GM18519 (cell line): Measurements from ENCODE around the gene DYSF.
"Not testable (repeated sequence)": the region's sequence is repeated elsewhere in the genome, so short reads cannot be mapped to it uniquely, and the experiment has no call there.

Source experiments
- ATAC-seq: cut with Tn5 transposase; IDR thresholded peaks from one replicate; pipeline ENCODE4 v1.9.1; 2021; ENCODE audit warnings: mild to moderate bottlenecking, moderate library complexity; ENCODE audit not compliant: unreplicated experiment, low FRiP score

Gene DYSF

DNA sequence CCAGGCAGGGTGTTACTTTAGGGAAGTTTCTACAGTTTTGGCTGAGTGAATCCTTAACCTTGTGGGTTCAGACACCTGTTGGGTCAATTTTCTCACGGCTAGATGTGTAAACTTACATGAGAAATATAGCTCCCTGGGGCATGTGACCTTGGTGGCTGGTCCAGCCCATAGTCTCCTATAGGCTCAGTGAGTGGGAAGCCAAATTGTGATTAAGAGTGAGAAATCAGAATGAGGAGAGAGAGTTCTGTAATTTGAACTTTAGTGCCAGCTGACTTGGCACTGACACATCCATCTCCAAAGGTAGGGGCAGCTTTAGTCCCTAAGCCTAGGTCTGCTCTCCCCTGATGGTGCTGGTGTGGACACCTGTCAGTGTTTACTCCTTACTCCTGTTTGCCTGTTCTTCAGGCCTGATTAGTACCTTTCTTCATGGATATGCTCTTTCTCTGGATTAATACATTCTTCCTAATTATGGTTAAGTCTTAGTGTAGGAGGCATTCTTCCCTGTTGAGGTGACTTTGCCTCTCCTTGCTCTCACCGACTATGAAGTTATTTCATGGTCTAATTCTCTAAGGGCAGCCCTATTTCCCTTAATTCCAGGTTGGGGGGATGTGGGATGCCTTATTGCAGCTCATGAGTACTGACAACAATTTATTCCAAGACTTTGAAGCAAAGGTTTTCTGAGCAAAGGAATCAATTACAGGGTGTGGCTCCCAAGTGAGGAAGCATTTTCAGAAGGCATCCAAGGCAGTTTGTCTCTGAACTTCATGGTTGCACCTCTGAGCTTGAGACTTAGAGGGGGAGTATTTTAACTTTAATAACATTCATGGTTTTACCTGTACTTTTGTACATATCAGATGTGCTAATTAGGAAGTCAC is 177.3 kb downstream of the DYSF start:
- ATAC-seq: no peak

- no peak for ATAC-seq
These were observed 178.1 kb downstream of the DYSF start for GRCh38 chr2:71631411-71631931.

DNA sequence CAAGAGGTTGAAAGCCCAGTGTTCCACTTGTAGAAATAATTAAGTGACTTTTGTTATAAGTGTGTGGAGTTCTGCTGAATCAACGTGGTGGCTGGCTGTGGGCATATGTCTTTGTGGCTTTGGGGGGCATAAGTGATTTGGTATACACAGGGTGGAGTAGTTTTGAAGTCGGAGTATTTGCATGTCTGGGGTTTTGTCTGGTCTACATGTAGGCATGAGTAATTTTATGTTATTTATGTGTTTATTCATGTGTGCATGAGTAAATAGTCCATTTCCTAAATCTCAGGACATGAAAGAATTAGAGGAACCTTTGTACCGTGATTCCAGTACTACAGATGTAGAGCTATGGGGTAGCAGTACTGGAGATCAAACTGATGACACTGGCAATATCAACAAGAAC is 179.7 kb downstream of the DYSF start:
- no peak for ATAC-seq

DNA sequence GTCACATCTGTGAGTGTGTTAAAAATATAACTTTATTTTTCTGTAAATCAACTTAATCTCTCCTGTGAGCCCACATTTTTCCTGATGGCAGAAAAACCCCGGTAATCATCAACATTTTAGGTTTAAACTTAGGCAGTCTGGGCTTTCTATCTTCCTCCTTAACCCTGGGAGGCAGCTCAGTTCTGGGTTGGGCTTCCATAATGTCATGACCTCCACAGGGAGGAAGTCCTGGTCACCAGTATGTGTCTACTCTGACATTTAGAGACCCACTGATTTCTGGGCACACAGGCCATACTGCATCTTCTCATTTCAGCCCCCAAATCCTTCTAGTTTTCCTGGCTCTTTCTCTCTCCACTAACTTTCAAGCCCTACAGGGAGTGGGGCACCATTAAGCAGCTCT is 181.2 kb downstream of the DYSF start:
- ATAC-seq: no peak

DNA sequence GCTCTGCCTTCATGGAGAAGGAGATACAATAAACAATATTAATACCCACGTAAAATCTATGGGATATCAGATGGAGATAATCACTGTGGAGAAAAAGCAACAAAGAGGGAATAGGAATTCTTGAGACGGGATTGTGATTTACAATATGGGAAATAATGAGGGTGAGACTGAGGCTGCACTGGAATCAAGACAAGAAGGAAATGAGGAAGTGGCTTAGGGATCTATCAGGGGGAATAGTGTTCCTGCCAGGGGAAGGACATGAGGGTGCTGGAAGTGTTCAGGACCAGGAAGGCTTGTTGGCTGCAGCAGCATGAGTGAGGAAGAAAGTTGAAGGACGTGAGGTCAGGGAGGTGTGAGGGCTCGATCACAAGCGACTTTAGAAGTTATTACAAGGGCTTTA is 182.4 kb downstream of the DYSF start:
- ATAC-seq: no peak

- no peak for ATAC-seq
These were observed 183.8 kb downstream of the DYSF start for GRCh38 chr2:71637168-71637567.

- ATAC-seq: no peak
These were observed 184.4 kb downstream of the DYSF start for GRCh38 chr2:71637736-71638135.

DNA sequence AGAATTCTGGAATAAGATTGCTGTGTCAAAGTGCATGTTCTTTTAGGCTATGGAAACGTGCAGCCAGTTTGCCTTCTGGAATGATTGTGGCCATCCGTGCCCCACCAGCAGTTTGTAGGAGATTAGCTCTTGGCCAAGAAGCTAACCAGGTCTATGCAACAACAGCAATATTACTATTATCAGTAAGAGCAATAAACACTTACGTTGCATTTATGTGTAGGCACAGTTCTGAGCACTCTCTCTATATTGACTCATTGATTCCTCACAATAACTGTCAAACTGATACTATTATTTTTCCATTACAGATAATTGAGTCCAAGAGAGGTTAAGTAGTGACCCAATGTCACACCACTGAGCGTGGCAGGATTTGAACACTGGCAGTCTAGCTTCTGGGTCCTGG is 186.4 kb downstream of the DYSF start:
- no peak for ATAC-seq

GRCh38 chr2:71640489-71640888 is 187.1 kb downstream of the DYSF start:
- no peak for ATAC-seq

DNA sequence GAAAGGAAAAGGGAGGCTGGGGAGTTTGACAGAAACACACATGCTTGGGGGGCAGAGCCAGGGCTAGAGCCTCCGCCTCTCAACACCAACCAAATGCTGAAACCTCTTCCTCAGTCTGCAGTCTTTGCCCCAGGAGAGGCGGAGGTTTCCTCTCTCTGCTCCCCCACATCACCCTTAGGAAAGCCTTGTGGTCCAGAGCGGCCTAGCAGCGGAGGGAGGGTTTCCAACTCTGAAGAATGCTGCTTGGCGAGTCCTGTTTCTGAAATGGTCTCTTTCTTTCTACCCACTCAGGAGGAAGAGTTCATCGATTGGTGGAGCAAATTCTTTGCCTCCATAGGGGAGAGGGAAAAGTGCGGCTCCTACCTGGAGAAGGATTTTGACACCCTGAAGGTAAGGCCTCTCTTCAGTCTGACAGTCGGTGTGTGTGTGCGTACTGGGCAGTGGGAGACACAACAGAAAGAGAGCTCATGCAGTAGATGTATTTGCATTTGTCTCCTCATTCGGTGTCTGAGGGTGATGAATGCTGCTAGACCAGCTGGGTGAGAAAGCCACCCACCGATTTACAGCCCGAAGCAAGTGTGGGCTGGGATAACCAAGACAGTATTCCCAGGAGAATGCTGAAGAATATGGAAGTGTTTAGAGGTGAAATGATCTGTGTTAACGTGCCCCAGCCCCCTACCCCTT is 190.5 kb downstream of the DYSF start:
- ATAC-seq: no peak

GRCh38 chr2:71646028-71646427 is 192.7 kb downstream of the DYSF start:
- ATAC-seq: no peak

DNA sequence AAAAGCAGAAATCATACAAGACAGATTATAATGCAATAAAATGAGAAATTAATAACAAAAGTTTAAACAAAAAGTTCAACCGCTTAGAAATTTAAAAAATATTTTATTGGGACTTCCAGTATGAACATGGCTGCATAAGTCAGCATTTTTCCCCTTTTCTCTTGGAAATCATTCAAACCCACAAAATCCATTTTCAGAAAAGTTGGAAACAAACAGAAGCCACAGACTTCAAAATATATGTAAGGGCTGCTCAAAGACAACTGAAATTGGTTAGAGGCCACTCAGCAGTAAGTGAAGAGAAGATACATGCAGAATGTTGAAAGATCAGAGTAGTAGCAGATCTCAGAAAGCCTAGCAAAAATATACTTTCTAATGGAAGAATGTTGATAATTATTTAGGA is 194.0 kb downstream of the DYSF start:
- no peak for ATAC-seq

GRCh38 chr2:71655498-71655897 is 202.1 kb downstream of the DYSF start:
- no peak for ATAC-seq

DNA sequence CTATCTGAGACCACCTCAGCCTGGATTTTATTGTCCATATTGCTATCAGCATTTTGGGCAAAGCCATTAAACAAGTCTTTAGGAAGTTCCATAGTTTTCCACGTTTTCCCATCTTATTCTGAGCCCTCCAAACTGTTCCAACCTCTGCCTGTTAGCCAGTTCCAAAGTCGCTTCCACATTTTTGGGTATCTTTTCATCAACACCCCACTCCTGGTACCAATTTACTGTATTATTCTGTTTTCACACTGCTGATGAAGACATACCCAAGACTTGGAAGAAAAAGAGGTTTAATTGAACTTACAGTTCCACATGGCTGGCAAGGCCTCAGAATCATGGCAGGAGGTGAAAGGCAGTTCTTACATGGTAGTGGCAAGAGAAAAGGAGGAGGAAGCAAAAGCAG is 204.9 kb downstream of the DYSF start:
- ATAC-seq: not testable (repeated sequence)

GRCh38 chr2:71658771-71659170 is 205.4 kb downstream of the DYSF start:
- no peak for ATAC-seq

DNA sequence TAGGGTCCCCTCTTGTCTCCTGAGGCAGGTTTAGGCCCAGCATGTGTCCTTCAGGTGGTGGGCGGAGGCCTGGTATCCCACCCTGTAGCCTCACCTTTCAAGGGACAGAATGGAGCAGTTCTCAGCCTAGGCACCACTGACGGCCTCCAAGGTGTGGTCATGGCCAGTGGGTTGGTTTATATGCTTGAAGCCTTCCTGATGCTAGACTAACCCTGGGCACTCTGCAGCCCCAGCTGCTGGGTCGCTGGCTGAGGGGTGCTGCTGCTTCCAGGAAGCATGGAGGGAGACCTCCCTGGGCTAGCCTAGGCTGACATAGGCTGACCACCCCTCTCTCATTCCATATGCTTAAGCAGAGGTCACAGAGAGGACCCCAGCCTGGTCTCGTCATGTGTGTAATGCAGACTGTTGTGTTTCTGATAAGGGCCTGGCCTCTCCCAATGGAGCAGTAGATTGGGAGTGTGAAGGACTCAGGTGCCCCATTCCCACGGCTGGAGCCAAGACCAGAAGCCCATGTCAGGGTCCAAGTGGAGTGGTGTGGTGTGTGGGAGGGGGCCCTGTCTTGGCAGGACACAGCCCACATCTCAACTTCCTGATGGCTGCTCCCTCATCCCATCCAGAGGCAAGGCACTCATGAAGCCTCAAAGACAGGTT is 206.6 kb downstream of the DYSF start:
- ATAC-seq: no peak

DNA sequence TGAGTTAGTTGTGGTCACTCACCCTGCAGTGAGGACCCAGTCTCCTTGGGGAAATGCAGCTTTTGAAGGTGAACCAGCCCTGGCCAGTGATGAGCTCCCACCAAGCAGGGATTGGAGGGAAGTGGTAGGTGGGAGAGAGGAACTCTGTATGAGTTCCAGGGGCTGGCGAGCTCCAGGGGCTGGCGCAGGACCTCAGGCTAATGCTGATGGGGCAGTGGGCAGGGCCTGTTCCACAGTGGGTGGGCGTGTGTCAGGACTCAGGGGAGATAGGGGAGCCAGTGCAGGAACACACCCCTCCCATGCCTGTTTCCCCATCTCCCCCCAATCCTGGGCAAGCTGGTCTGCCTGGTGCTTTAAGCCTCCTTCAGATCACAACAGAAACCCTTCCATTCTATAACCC is 208.4 kb downstream of the DYSF start:
- ATAC-seq: no peak

DNA sequence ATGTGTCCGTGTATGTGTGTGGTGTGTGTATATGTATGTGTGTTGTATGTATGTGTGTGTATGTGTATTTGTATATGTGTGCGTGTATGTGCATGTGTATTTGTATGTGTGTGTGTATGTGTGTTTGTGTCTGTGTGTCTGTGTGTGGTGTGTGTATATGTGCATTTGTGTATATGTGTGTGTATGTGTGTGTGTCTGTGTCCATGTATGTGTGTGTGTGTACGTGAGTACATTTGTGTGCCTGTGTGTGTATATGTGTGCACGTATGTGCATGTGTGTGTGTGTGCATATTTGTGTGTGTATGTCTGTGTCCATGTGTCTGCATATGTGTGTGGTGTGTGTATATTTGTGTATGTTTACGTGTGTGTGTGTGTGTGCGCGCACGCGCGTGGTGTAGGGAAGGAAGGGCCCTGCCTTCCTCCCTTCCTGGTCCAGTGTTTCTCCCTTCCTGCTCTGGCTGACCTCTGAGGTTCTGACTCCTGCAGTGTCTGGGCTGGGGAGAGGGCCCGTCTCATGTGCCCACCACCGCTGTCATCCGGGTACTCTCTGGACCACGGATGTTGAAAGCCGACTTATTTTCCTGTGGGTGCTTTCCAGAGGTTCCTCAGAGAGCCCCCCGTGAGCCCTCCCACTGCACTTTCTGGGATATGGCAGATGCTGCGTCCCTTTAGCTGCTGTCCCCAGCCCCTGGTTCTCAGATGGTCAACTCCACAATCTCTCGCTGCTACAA is 209.5 kb downstream of the DYSF start:
- ATAC-seq: no peak

DNA sequence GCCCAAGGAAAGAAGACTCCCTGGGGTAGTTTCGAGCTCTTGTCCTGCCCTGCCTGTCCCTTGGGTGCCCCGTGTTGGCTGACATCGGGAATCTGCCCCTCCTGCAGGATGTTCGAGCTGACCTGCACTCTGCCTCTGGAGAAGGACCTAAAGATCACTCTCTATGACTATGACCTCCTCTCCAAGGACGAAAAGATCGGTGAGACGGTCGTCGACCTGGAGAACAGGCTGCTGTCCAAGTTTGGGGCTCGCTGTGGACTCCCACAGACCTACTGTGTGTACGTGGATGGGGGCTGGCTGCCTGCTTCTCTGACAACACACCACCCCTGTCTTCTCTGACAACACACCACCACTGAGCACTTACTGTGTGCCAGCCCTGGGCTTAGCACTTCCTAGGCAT is 210.8 kb downstream of the DYSF start:
- ATAC-seq: no peak
